ENCODE measurements around the gene SAMD4B. TPM values are rescaled to one million over a fixed set of nuclear protein-coding genes. Genes with fewer than 3 reads are reported as not detected.

Gene SAMD4B
- total RNA-seq, 1 experiment from 2014 or later: 135 TPM

GRCh38 chr19:39390451-39390750 is 48.2 kb downstream of the SAMD4B start:
- Histone ChIP-seq H4K91ac (ENCODE audit: insufficient read length, low read depth, low read length) (no peak overlapping the region), H3K18ac (ENCODE audit: insufficient read length, low read depth, low read length) (peak overlapping the region; percentile 95), H3K9me3 (ENCODE audit: control insufficient read depth, low read depth, low read length) (no peaks in the 10 kb centered on the region), H3K79me1 (ENCODE audit: insufficient read depth, low read depth, low read length, poor library complexity, severe bottlenecking) (no peaks in the 10 kb centered on the region), H3K23me2 (ENCODE audit: insufficient read length, low read depth, low read length, poor library complexity, severe bottlenecking) (no peaks in the 10 kb centered on the region), H3K56ac (ENCODE audit: insufficient read length, low read depth, low read length) (no peak overlapping the region), H2BK20ac (ENCODE audit: low read depth, low read length, poor library complexity, severe bottlenecking) (no peak overlapping the region), H2AK5ac (ENCODE audit: insufficient read length, low read length) (no peak overlapping the region), H2AFZ (ENCODE audit: low read length) (no peak overlapping the region), H4K20me1 (ENCODE audit: control insufficient read depth, insufficient read depth, insufficient read length) (no peaks in the 10 kb centered on the region), H3K23ac (ENCODE audit: insufficient read length, low read depth, low read length) (no peak overlapping the region), H4K8ac (replicated peaks; ENCODE audit: insufficient read length, low read depth, low read length) (no peak overlapping the region), H3K4ac (ENCODE audit: low read depth, low read length) (no peak overlapping the region), H4K5ac (ENCODE audit: insufficient read length, low read depth, low read length) (no peak overlapping the region), H2BK120ac (ENCODE audit: low read depth, low read length, poor library complexity, severe bottlenecking) (no peak overlapping the region), H3K27me3 (ENCODE audit: insufficient read depth, low read length) (no peaks in the 10 kb centered on the region), H2BK5ac (ENCODE audit: insufficient read length, low read length) (no peak overlapping the region), H2BK12ac (ENCODE audit: insufficient read length, low read depth, low read length) (no peak overlapping the region), H3K4me2 (ENCODE audit: insufficient read depth, insufficient read length, low read length) (peak overlapping the region; percentile 71), H3T11ph (ENCODE audit: low read length) (no peak overlapping the region), H3K4me1 (ENCODE audit: insufficient read depth, low read length) (no peaks in the 10 kb centered on the region), H3K79me2 (ENCODE audit: insufficient read depth, low read length) (no peaks in the 10 kb centered on the region), H2BK15ac (ENCODE audit: low read depth, low read length) (no peak overlapping the region), H3K27ac (ENCODE audit: insufficient read length, low read depth, low read length) (peak overlapping the region; percentile 86), H3K9ac (ENCODE audit: extremely low read depth, insufficient read length, low read length) (peak overlapping the region; percentile 79), H3K14ac (ENCODE audit: insufficient read depth, low read length) (peak overlapping the region; percentile 97)
- H3K36me3 Mint-ChIP-seq (ENCODE audit: insufficient read depth in 1 of 3, low read depth in 3 of 3): peaks cover 42 to 64% (median 61%) of the 10 kb centered on the region in 3 experiments
- peak overlapping the region; percentile 99 to 100 (median 99); a peak in 6 of 7 replicates for H3K27ac Mint-ChIP-seq
- H3K27me3 Mint-ChIP-seq (ENCODE audit: low read depth): no peaks in the 10 kb centered on the region
- no peaks in the 10 kb centered on the region; a peak in 1 of 5 replicates for H3K9me3 Mint-ChIP-seq
- TF ChIP-seq CTCF (conservative IDR thresholded peaks at IDR 0.05): no peak
- no CpG with 5 or more reads among the region's 10 CpGs for WGBS (ENCODE audit: extremely low coverage, insufficient read length, low lambda C conversion rate)
- DNase-seq: no peak
- H3K4me3 Mint-ChIP-seq: peak overlapping the region; percentile 95 to 98
- H3K4me1 Mint-ChIP-seq: peaks cover 13 to 14% of the 10 kb centered on the region in 2 experiments
